GM19193 (cell line): ENCODE results near the gene PKP3.

Experiments
- POLR2A ChIP-seq: IDR thresholded peaks from 4 replicates; pipeline ENCODE4 v1.6.1; 2011; ENCODE audit not compliant: insufficient read depth, insufficient read length; ENCODE audit errors: extremely low read depth

PKP3 gene, protein sequence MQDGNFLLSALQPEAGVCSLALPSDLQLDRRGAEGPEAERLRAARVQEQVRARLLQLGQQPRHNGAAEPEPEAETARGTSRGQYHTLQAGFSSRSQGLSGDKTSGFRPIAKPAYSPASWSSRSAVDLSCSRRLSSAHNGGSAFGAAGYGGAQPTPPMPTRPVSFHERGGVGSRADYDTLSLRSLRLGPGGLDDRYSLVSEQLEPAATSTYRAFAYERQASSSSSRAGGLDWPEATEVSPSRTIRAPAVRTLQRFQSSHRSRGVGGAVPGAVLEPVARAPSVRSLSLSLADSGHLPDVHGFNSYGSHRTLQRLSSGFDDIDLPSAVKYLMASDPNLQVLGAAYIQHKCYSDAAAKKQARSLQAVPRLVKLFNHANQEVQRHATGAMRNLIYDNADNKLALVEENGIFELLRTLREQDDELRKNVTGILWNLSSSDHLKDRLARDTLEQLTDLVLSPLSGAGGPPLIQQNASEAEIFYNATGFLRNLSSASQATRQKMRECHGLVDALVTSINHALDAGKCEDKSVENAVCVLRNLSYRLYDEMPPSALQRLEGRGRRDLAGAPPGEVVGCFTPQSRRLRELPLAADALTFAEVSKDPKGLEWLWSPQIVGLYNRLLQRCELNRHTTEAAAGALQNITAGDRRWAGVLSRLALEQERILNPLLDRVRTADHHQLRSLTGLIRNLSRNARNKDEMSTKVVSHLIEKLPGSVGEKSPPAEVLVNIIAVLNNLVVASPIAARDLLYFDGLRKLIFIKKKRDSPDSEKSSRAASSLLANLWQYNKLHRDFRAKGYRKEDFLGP

DNA sequence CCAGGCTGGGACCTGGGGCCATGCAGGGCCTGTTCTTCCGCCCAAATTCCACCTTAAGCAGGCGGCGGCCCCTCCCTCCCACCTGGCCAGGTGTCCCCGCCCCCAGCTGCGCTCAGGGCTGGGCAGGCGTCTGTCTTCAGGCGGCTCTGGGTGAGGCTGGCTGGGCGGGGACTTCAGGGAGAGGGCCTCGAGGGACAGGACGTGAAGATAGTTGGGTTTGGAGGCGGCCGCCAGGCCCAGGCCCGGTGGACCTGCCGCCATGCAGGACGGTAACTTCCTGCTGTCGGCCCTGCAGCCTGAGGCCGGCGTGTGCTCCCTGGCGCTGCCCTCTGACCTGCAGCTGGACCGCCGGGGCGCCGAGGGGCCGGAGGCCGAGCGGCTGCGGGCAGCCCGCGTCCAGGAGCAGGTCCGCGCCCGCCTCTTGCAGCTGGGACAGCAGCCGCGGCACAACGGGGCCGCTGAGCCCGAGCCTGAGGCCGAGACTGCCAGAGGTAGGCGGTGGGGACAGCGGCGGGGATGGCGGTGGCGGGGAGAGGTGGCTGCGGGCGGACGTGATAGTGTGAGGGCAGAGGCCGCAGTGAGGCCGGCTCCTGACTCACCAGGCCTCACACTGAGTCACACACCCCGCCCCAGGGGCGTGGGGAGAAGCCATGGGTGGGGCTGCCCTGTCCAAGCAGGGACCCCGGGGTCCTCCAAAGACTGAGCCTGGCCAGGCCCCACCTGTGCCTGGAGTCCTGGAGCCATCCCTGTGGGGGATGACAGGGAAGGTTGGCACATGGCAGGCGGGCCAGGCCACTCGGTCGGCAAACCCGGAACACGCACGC is at the start of gene PKP3:
PKP3 (plus strand) TSS at position 176 of the 824 bp plus-strand sequence; CDS start at position 260, 84 bp downstream.
- no peak for TF ChIP-seq POLR2A

DNA sequence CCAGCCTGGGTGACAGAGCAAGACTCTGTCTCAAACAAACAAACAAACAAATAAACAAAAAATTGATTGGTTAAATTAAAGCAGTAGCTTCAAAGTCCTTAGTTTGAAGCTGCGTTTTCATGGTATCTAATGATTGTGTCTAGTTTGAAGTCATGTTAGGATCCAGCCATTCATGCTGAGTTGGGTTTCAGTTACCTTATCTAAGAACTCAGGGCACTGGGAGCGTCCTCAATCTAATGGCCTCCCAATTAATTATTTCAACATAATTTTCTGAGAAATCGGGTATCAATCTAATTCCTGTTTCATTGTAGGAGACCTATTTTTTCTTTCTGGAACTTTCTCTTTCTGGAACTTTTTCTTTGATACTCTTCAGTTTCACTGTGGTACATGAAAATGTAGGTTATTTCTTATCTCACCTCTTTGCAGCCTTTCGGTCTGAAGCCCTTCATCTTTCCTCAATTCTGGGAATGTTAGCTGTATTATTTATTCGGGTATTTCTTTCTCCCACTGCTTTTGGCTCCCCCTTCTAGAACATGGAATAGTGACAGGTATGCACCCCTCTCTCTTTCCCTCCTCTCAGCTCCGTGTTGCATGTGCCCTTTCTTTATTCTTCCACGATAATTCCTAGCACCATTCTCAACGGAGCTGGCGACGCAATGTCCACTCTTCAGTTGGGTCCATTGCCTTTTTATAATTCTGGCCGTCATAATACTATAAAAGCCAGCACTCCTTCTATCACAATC is 49.0 kb upstream of the PKP3 start:
- no peak for TF ChIP-seq POLR2A

DNA sequence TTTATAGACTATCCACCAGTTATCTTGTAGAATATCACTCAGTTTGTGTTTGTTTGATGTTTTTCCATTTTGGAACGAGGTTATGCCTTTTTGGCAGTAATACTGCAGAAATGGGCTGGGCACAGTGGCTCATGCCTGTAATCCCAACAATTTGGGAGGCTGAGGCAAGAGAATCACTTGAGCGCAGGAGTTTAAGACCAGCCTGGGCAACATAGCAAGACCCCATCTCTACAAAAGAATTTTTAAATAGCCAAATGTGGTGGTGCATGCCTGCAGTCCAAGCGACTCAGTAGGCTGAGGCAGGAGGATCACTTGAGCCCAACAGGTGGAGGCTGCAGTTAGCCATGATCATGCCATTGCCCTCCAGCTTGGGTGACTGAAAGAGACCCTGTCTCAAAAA is 47.5 kb upstream of the PKP3 start:
- TF ChIP-seq POLR2A = no peak

DNA sequence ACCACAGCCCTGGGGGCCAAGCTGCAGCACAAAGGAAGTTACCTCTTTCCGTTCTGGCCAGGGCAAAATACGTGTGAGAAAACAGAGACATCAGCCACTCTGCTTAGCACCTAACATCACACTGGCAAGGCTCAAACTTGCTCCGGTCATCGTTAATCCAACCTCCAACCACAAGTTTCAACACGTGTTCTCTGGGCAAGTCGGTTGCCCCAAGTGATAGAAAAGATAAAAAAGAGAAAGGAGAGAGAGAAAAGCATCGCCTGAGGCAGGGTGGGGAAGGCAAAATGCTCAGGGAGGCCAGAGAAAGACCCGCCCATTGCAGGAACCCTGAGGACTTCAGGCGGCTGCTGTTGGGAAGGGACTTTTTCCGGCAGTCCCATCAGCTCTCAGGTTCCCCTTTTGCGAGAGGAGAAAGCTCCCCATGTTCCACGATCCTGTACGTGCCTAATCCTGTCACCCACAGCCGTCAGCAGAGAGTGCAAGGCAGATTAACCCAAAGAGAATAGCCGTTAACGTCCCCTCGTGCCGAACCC is 43.2 kb upstream of the PKP3 start:
- TF ChIP-seq POLR2A = peak; percentile 23

DNA sequence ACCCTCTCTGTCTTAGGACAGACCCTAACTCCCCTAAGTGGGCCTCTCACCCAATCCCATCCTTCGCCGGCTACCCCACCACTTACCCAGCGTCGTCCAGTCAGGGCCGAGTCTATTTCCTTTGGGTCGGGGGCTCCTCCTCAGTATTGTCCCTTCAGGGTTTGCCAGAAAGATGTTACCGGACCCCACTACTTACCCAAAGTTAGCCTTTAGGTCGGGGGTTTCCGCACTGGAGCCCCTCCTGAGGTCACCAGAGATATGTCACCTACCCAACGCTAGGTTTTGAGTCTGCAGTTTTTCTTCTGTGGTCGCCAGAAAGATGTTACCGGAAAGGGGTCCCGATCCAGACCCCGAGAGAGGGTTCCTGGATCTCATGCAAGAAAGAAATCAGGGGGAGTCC is 42.6 kb upstream of the PKP3 start:
- no peak for TF ChIP-seq POLR2A

DNA sequence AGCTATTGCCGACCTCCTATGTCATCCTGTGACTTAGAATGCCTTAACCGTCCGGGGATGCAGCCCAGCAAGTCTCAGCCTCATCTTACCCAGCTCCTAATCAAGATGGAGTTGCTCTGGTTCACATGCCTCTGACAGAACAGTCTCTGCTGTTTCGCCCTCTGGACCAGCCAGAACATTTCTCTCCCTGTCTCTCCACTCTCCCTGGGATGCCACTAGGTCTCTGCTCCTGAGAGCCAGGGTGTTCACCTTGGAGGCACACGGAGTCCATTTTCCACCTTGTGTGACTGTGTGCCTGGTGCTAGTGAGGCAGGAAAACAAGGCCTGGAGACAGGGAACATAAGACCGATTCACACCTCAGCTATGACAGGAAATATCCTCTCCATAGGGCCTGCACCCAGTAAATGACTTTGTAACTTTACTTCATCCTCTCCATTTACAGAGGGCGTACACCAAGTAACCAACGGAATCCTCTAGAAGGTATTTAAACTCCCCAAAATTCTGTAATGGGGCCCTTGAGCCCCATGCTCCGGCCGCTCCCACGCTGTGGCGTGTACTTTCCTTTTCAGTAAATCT is 41.5 kb upstream of the PKP3 start:
- TF ChIP-seq POLR2A = no peak

DNA sequence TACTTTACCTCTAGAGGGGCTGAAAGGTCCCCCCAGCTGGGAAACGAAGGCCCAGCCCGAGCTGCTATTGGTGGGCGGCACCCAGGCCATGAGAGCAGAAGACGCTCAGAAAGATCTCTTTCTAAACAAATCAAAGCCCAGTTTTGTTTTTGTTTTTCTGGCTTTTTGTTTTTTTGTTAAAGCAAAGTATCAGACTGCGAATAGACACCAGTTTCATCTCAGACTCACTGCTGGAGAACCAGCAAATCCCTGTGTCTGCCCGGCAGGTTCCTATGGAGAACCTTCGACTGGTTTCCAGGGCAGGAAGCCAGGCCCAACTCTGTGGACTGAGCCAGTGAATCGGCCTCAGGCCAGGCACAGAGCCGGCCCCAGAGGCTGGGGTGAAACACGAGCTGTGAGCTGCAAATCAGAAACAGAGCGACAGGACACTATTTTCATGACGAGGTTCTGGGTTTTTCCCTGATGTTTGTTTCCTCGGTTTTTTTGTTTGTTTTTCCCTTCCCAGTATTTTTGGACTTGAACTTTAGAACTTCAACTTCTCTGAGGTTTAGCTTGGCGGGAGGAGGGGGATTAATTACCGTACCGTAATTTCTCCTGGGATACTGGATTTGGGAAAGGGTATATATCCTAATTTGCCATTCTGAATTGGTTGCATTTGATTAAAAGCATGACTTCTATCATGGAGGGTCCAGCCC is 40.7 kb upstream of the PKP3 start:
- no peak for TF ChIP-seq POLR2A

DNA sequence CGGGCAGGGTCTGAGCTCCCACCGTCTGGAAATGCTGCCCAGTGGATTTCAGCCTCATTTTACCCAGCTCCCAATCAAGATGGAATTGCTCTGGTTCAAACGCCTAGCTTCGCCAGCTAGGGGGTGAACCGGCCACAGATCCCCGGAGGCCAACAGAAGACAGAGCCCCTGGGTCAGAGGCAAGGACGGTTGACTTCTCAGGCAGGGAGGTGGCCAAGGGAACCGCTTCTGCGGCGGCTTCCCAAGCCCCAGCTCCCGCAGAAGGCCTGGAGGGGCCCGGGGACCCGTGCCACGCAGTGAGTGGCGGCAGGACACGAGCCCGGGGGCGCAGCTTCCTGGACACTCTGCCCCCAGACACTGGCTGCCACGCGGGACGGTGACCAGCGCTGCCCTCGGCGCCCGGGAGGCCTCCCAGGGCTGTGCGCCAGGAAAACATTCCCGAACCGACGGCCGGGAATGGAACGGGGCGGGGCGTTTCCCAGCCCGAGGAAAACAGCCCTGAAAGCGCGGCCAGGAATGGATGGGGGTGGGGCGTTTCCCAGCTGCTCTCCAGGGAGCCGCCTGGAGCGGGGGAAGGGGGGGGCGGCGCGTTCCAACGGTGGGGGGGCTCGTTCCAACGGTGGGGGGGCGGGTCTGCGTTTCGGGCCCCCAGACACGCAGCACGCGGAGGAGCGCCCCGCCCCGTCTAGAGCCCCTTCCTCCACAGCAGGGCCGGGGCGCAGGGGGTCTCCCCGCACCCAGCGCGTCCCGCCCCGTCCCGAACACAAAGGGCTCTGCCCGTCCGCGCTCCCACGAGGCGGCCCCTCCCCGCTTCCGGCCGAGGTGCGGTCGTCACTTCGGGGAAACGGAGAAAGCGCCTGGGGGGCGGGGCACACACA is 38.2 kb upstream of the PKP3 start:
- peak; percentile 59 for TF ChIP-seq POLR2A

DNA sequence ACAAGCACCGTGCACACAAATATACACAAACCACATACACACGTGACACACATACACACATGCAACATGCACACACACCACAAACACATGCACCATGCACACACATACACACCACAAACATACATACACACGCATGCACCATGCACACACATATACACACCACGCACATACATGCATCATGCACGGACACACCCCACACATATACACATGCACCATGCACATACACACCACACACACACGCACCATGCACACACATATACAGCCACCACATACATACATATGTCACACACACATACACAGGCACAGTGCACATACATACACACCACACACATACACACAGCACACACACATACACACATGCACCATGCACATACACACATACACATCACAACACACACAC is 37.4 kb upstream of the PKP3 start:
- TF ChIP-seq POLR2A = no peak

DNA sequence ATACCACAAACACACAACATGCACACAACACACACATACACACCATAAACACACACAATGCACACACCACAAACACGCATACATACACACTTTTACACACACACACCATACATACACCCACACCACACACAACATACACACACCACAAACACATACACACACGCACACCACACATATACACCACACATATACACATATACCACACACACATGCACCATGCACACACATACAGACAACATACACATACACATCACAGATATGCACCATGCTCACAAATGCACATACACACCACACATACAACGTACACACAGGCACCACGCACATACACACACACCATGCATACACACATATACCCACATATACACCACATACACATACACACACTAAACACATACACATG is 36.4 kb upstream of the PKP3 start:
- no peak for TF ChIP-seq POLR2A

DNA sequence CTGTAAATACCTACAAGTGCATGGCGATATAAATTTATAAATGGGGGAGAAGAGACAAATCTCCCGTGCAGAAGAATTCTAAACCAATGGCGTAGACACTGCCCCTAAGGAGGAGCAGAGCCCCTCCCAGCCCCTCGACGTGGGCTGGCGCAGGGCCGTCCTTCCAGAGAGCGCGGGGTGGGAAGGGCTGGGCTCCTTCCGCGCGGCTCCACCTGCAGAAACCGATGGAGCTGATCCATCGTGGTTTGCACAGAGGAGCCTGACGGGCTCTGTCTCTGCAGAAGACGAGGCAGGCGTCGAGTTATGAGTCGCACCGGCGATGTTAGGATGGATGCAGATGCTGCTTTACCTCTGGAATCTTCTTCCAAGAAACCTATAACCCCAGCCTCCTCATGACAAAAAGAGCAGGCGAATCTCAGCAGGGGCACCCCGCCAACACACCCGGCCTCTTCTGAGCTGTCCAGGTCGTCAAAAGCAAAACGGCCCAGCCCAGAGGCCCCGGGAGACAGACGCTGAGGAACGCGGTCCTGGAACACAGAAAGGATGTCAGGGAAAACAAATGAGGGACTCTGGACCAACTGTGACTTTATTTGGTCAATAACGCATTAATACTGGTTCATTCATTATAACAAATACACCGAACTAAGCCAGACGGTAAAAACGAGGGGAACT is 35.7 kb upstream of the PKP3 start:
- TF ChIP-seq POLR2A = no peak

DNA sequence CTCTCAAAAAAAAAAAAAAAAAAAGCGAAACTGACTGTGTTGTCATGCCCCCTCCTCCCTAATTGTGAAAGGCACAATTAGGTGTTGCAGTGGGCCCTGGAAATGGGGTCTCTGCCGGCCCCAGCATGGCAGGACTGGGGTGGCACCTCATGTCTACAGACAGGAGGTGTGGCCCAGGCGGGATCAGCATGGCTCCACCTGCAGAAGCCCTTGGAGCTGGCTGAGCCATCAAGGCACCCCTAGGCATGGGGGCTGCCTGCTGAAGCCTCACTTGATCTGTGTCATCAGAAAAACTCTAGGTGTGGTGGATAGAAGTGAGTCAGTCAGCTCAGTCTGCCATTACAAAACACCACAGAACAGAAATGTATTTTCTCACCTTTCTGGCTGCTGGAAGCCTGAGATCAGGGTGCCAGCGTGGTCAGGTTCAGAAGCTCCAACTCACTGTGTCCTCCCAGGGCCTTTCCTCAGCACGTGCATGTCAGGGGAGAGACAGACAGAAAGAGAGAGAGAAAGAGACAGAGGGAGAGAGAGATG is 34.8 kb upstream of the PKP3 start:
- TF ChIP-seq POLR2A = no peak
